Measurements from ENCODE around the gene FIGN.

DNA sequence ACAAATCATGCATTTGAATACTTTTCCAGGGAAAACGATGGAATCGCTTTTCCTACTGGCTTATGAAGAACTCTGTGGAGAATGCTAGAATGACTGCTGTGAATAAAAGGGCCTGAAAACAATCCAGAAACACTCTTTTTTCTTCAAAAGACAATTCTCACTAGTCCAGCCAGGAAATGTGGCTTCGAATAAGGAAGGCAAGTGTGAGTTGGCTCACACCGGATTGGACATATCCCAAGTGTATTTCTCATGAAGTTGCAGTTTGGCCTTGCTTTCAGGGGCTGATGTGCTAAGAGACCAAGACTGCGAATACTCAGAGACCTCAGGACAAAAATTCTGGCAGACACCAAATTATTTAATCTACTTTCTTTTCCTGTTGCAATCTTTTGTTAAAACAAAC is 54.1 kb downstream of the FIGN start:
- no peak for TF ChIP-seq POLR2A (IDR thresholded peaks at IDR 0.05; ENCODE audit: extremely low read depth, insufficient read length)
- TF ChIP-seq, protein P1, sequence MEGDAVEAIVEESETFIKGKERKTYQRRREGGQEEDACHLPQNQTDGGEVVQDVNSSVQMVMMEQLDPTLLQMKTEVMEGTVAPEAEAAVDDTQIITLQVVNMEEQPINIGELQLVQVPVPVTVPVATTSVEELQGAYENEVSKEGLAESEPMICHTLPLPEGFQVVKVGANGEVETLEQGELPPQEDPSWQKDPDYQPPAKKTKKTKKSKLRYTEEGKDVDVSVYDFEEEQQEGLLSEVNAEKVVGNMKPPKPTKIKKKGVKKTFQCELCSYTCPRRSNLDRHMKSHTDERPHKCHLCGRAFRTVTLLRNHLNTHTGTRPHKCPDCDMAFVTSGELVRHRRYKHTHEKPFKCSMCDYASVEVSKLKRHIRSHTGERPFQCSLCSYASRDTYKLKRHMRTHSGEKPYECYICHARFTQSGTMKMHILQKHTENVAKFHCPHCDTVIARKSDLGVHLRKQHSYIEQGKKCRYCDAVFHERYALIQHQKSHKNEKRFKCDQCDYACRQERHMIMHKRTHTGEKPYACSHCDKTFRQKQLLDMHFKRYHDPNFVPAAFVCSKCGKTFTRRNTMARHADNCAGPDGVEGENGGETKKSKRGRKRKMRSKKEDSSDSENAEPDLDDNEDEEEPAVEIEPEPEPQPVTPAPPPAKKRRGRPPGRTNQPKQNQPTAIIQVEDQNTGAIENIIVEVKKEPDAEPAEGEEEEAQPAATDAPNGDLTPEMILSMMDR (IDR thresholded peaks at IDR 0.05; ENCODE audit: low read depth, low read length) = no peak
- TF ChIP-seq, protein P2, sequence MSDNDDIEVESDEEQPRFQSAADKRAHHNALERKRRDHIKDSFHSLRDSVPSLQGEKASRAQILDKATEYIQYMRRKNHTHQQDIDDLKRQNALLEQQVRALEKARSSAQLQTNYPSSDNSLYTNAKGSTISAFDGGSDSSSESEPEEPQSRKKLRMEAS (IDR thresholded peaks at IDR 0.05; ENCODE audit: low read depth, low read length) = no peak
